Ishikawa (cell line): ENCODE results near the gene DYRK1B.

ENCODE experiments used
- CREB1 ChIP-seq: IDR thresholded peaks from 2 replicates; pipeline ENCODE4 v1.6.1; 2012; ENCODE audit warnings: low read depth
- EP300 ChIP-seq: IDR thresholded peaks from 2 replicates; pipeline ENCODE4 v1.6.1; 2012; ENCODE audit warnings: borderline replicate concordance
- NFIC ChIP-seq: IDR thresholded peaks from 2 replicates; pipeline ENCODE4 v1.6.1; 2012
- TAF1 ChIP-seq: IDR thresholded peaks from 2 replicates; pipeline ENCODE4 v1.6.1; 2012; ENCODE audit warnings: low read depth, mild to moderate bottlenecking
- TEAD4 ChIP-seq: IDR thresholded peaks from 2 replicates; pipeline ENCODE4 v1.6.1; 2012
- TF ChIP-seq, protein P1 (sequence below): IDR thresholded peaks from 2 replicates; pipeline ENCODE4 v1.6.1; 2012
- TF ChIP-seq, protein P2 (sequence below): IDR thresholded peaks from 2 replicates; pipeline ENCODE4 v1.6.1; 2012
- TF ChIP-seq, protein P3 (sequence below): IDR thresholded peaks from 2 replicates; pipeline ENCODE4 v1.6.1; 2012; ENCODE audit warnings: low read depth, mild to moderate bottlenecking

DNA sequence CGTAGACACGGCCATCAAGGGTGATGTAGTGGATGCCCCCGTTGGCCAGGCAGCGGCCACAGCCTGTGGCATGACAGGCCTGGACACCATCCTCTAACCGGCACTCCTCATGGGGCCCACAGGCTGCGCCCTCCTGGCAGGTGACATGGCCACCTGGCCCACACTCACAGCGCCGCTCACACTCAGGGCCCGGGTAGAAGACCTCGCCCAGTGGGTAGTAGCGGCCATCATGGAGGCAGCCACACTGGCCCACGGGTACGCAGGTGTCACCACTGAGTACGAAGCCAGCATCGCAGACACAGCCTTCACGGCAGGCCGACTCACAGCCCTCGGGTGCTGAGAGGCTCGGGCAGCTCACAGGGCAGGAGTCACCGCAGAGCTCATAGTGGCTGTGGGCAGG is 39.4 kb upstream of the DYRK1B start:
- TF ChIP-seq, protein P1, sequence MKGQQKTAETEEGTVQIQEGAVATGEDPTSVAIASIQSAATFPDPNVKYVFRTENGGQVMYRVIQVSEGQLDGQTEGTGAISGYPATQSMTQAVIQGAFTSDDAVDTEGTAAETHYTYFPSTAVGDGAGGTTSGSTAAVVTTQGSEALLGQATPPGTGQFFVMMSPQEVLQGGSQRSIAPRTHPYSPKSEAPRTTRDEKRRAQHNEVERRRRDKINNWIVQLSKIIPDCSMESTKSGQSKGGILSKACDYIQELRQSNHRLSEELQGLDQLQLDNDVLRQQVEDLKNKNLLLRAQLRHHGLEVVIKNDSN = no peak
- TF ChIP-seq, protein P2, sequence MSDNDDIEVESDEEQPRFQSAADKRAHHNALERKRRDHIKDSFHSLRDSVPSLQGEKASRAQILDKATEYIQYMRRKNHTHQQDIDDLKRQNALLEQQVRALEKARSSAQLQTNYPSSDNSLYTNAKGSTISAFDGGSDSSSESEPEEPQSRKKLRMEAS = no peak
- TF ChIP-seq EP300 = no peak
- TF ChIP-seq, protein P3, sequence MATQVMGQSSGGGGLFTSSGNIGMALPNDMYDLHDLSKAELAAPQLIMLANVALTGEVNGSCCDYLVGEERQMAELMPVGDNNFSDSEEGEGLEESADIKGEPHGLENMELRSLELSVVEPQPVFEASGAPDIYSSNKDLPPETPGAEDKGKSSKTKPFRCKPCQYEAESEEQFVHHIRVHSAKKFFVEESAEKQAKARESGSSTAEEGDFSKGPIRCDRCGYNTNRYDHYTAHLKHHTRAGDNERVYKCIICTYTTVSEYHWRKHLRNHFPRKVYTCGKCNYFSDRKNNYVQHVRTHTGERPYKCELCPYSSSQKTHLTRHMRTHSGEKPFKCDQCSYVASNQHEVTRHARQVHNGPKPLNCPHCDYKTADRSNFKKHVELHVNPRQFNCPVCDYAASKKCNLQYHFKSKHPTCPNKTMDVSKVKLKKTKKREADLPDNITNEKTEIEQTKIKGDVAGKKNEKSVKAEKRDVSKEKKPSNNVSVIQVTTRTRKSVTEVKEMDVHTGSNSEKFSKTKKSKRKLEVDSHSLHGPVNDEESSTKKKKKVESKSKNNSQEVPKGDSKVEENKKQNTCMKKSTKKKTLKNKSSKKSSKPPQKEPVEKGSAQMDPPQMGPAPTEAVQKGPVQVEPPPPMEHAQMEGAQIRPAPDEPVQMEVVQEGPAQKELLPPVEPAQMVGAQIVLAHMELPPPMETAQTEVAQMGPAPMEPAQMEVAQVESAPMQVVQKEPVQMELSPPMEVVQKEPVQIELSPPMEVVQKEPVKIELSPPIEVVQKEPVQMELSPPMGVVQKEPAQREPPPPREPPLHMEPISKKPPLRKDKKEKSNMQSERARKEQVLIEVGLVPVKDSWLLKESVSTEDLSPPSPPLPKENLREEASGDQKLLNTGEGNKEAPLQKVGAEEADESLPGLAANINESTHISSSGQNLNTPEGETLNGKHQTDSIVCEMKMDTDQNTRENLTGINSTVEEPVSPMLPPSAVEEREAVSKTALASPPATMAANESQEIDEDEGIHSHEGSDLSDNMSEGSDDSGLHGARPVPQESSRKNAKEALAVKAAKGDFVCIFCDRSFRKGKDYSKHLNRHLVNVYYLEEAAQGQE = no peak
- no peak for TF ChIP-seq TAF1
- no peak for TF ChIP-seq NFIC
- TF ChIP-seq CREB1 = no peak
- no peak for TF ChIP-seq TEAD4
